ENCODE data around the gene ROR1. TPM values are rescaled to one million over a fixed set of nuclear protein-coding genes. Genes with fewer than 3 reads are reported as not detected.

The ROR1 gene
- total and polyA plus RNA-seq, 2 of the 13 experiments (the other 11 are each of a cell fraction or from before 2014, with no cell fraction given): 0.58 to 2.3 TPM

DNA sequence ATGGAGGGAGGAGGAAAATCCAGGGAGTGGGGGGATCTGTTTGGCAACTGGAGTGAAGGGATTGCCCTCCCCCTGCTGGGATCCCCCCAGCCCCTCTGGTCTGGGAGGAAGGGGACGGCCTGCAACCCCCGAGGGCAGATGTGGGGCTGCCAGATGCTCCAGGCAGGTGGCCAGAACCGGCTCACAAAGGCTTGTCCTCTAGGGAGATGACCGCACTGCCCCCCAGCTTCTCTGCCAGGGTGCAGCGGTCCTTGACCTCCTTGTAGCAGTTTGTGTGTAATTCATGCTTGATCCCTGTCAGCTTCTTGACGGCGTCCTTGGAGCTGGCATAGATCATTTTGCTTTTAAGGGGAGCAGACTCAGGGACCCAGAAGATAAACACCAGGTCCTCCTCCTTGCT is 69.2 kb downstream of the ROR1 start:
- H3K79me2 ChIP-seq (ENCODE audit: insufficient read depth, low read length): no peaks in the 10 kb centered on the region
- no peak for ATAC-seq
- no peaks in the 10 kb centered on the region for H3K4me1 ChIP-seq (ENCODE audit: insufficient read depth, low read length)
- CTCF ChIA-PET (ENCODE audit: low intra/inter-chr PET ratio, low total read pairs): no interaction called here
- H4K20me1 ChIP-seq (ENCODE audit: insufficient read depth, low read length): no peaks in the 10 kb centered on the region
- POLR2A ChIA-PET: no interaction called here
- no TSS peak for BruUV-seq (replicated peaks)
- no peak overlapping the region for H3K9ac ChIP-seq (ENCODE audit: insufficient read depth, low read depth, low read length)
- H2AFZ ChIP-seq (ENCODE audit: low read length): no peak overlapping the region
- H3K27ac ChIP-seq (ENCODE audit: extremely low read length, insufficient read depth, low read length): no peak overlapping the region
- WGBS (ENCODE audit: low lambda C conversion rate): no CpG with 5 or more reads among the region's 7 CpGs
- H3K27me3 ChIP-seq (ENCODE audit: control insufficient read depth in 1 of 2, insufficient read depth in 2 of 2, low read length in 2 of 2): no peaks in the 10 kb centered on the region; a peak in 1 of 5 replicates
- H3K9me3 ChIP-seq (ENCODE audit: low read length): no peaks in the 10 kb centered on the region
- H3K36me3 ChIP-seq (replicated peaks in 1 of 2; ENCODE audit: control insufficient read depth in 1 of 2, insufficient read depth in 2 of 2, low read length in 2 of 2): no peaks in the 10 kb centered on the region
- no peak for FAIRE-seq
- TF ChIP-seq ZFAT (CRISPR knock-in tag; conservative IDR thresholded peaks at IDR 0.05): no peak
- TF ChIP-seq, protein P1, sequence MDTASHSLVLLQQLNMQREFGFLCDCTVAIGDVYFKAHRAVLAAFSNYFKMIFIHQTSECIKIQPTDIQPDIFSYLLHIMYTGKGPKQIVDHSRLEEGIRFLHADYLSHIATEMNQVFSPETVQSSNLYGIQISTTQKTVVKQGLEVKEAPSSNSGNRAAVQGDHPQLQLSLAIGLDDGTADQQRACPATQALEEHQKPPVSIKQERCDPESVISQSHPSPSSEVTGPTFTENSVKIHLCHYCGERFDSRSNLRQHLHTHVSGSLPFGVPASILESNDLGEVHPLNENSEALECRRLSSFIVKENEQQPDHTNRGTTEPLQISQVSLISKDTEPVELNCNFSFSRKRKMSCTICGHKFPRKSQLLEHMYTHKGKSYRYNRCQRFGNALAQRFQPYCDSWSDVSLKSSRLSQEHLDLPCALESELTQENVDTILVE (CRISPR knock-in tag; IDR thresholded peaks at IDR 0.05): no peak
- TF ChIP-seq GTF2F1 (IDR thresholded peaks at IDR 0.05; ENCODE audit: low read length): no peak
- no peak for TF ChIP-seq SP1 (IDR thresholded peaks at IDR 0.05)
- TF ChIP-seq SP1 (CRISPR knock-in tag; IDR thresholded peaks at IDR 0.05): no peak
- TF ChIP-seq RFXAP (CRISPR knock-in tag; IDR thresholded peaks at IDR 0.05; ENCODE audit: borderline replicate concordance): no peak
- TF ChIP-seq YEATS4 (CRISPR knock-in tag; IDR thresholded peaks at IDR 0.05; ENCODE audit: borderline replicate concordance): no peak
- no peak for TF ChIP-seq NFATC3 (CRISPR knock-in tag; IDR thresholded peaks at IDR 0.05)
- no peak for TF ChIP-seq MTF2 (CRISPR knock-in tag; IDR thresholded peaks at IDR 0.05; ENCODE audit: borderline replicate concordance)
- TF ChIP-seq ZNF678 (CRISPR knock-in tag; IDR thresholded peaks at IDR 0.05): no peak
- TF ChIP-seq ZNF83 (CRISPR knock-in tag; IDR thresholded peaks at IDR 0.05; ENCODE audit: borderline replicate concordance): no peak
- no peak for TF ChIP-seq ZNF75D (CRISPR knock-in tag; IDR thresholded peaks at IDR 0.05; ENCODE audit: borderline replicate concordance)
- no peak for TF ChIP-seq HNF4G (IDR thresholded peaks at IDR 0.05; ENCODE audit: borderline replicate concordance, low read depth, low read length)
- TF ChIP-seq HNF4G (CRISPR knock-in tag; IDR thresholded peaks at IDR 0.05; ENCODE audit: borderline replicate concordance, low read depth): no peak
- in situ Hi-C loops (cut with HindIII; ENCODE audit: extremely low pct_ligation_motif_present, low pct_unique_long_range_greater_than_20kb) (no loop called here), intact Hi-C loops (cut with micrococcal nuclease; ENCODE audit: unreplicated experiment) (no loop called here)
- no peak overlapping the region for H3K4me3 ChIP-seq (replicated peaks in 1 of 3; ENCODE audit: insufficient read depth in 1 of 3, low read depth in 2 of 3, low read length in 3 of 3)
- no peak for DNase-seq (ENCODE audit: low spot score)
- H3K4me2 ChIP-seq (ENCODE audit: low read depth, low read length): no peak overlapping the region

All from HepG2 (cell line).